OCI-LY7 (cell line): Measurements from ENCODE around the gene DNPH1. TPM values are rescaled to one million over a fixed set of nuclear protein-coding genes. Genes with fewer than 3 reads are reported as not detected.

ENCODE experiments used
- BruUV-seq: library from RNA; stranded (reverse); fragments of 400-500 nt; replicated peaks from 2 replicates; lab custom pipeline; 2021; lab: Mats Ljungman, UMichigan
- CTCF ChIA-PET: fragments of 300-600 bp; sonication (Branson Sonifier 250); formaldehyde crosslinking; loops from one replicate; lab custom pipeline; 2022; ENCODE audit warnings: antibody characterized with exemption; ENCODE audit not compliant: unreplicated experiment; lab: Charles Lee
- POLR2A ChIA-PET: fragments of 300-600 bp; sonication (Branson Sonifier 250); formaldehyde crosslinking; loops from one replicate; lab custom pipeline; 2022; ENCODE audit warnings: antibody characterized with exemption; lab: Charles Lee
- DNase-seq: peaks from one replicate; pipeline ENCODE4 v3.0.0-alpha.2; 2015; ENCODE audit warnings: low spot score
- H2AFZ ChIP-seq: fragments of 200-600 bp; sonication (generic), shearing (Covaris generic); 2 replicates; pipeline ENCODE4 v1.6.1; 2014; ENCODE audit warnings: mild to moderate bottlenecking, antibody characterized with exemption, low read length, moderate library complexity
- H3K27ac ChIP-seq: fragments of 200-600 bp; sonication (generic); 2 replicates; pipeline ENCODE4 v1.5.1; 2014; ENCODE audit warnings: mixed run types, low read depth, mild to moderate bottlenecking, moderate library complexity, low read length, inconsistent platforms; ENCODE audit not compliant: poor library complexity, severe bottlenecking
- H3K36me3 ChIP-seq: fragments of 200-600 bp; sonication (generic); 2 replicates; pipeline ENCODE4 v1.6.1; 2014; ENCODE audit warnings: mild to moderate bottlenecking, antibody characterized with exemption, low read length, moderate library complexity, mixed read lengths; ENCODE audit not compliant: insufficient read depth
- H3K4me1 ChIP-seq: fragments of 200-600 bp; sonication (generic); 2 replicates; pipeline ENCODE4 v1.5.1; 2014; ENCODE audit warnings: mild to moderate bottlenecking, low read length; ENCODE audit not compliant: insufficient read depth, poor library complexity, severe bottlenecking
- H3K4me2 ChIP-seq: fragments of 200-600 bp; sonication (generic); 2 replicates; pipeline ENCODE4 v1.6.1; 2014; ENCODE audit warnings: mild to moderate bottlenecking, low read length
- H3K4me3 ChIP-seq: fragments of 200-600 bp; sonication (generic); 2 replicates; pipeline ENCODE4 v1.5.1; 2014; ENCODE audit warnings: mild to moderate bottlenecking, low read depth, low read length; ENCODE audit not compliant: poor library complexity, severe bottlenecking
- H3K79me2 ChIP-seq: fragments of 200-600 bp; sonication (generic); 2 replicates; pipeline ENCODE4 v1.6.1; 2016; ENCODE audit warnings: low read depth, mild to moderate bottlenecking, low read length, moderate library complexity, mixed read lengths; ENCODE audit not compliant: insufficient read depth
- H3K9me2 ChIP-seq: fragments of 200-600 bp; sonication (generic); 2 replicates; pipeline ENCODE4 v1.6.1; 2016; ENCODE audit warnings: mild to moderate bottlenecking, low read length, mixed read lengths; ENCODE audit not compliant: insufficient read depth
- H3K9me3 ChIP-seq: fragments of 200-600 bp; sonication (generic); 2 replicates; pipeline ENCODE4 v1.6.1; 2014; ENCODE audit warnings: mild to moderate bottlenecking, mixed run types, low read length, mixed read lengths
- H4K20me1 ChIP-seq: fragments of 200-600 bp; sonication (generic); 2 replicates; pipeline ENCODE4 v1.6.1; 2014; ENCODE audit warnings: mild to moderate bottlenecking, antibody characterized with exemption, low read length, moderate library complexity, mixed read lengths; ENCODE audit not compliant: insufficient read depth
- EZH2phosphoT487 ChIP-seq: fragments of 200-600 bp; sonication (generic); IDR thresholded peaks from 2 replicates; pipeline ENCODE4 v1.6.1; 2018; ENCODE audit warnings: low read depth, borderline replicate concordance, mild to moderate bottlenecking, mixed run types, antibody characterized with exemption, low read length, moderate library complexity, mixed read lengths
- intact Hi-C: fragments of 100-400 bp; cut with micrococcal nuclease; formaldehyde crosslinking; loops from one replicate; pipeline ENCODE4 v1.10.0; 2022; ENCODE audit not compliant: unreplicated experiment
- total RNA-seq, 2 experiments: library from RNA; depleted of rRNA in 1 of 2; stranded (reverse); fragments of >200 nt in 1 of 2; shearing (Covaris generic) in 1 of 2; gene quantifications; 2 replicates each; pipeline ENCODE4 v1.2.3, GENCODE V29; 2014 to 2022
- TF ChIP-seq, protein P1 (sequence below): fragments of 200-600 bp; sonication (generic); conservative IDR thresholded peaks from 2 replicates; pipeline ENCODE4 v1.5.1; 2014; ENCODE audit warnings: mild to moderate bottlenecking, antibody characterized with exemption, low read length, moderate library complexity, mixed read lengths

Gene DNPH1
- total RNA-seq, 2 experiments from 2014 or later, result 65.5 to 111 TPM

DNA sequence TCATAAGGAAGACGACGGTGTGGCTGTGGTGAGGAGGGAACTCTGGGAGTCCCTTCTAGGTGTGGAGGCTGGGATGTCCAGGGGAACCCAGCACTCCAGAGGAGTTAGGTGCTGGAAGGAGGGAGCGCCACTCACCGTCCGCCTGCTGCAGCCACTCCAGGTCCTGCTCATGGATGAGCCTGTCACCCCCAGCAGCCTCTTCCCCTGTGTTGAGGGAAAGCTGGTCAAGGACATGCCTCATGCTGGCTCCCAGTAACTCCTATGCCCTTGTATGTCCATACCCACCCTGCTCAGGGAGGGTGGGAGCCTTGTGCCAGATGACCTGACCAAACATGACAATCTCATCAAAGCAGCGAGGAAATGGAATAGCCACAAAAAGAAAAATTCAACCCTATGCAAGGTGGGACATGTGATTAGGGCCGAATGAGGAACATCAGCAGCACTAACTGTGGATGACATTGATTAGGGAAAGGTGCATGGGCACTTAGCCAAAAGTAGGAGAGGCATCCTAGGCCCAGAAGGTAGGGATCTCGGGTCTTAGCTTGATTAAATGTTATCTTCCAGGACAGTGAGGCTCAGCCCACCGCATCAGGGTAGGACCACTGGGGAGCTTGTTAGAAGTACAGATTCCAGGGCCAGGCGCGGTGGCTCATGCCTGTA lies 3.0 kb downstream of the DNPH1 start:
- Histone ChIP-seq H3K9me3 (no peaks in the 10 kb centered on the region), H3K27ac (no peak overlapping the region), H3K36me3 (peaks cover 23% of the 10 kb centered on the region), H3K79me2 (no peaks in the 10 kb centered on the region; the same call in 1 of the 2 replicates), H3K4me1 (peaks cover 61% of the 10 kb centered on the region), H3K4me2 (no peak overlapping the region), H3K9me2 (no peaks in the 10 kb centered on the region), H4K20me1 (no peaks in the 10 kb centered on the region), H3K4me3 (no peak overlapping the region), H2AFZ (no peak overlapping the region)
- ChIA-PET POLR2A (interaction anchor here (0.6 kb wide), 1 partner anchor 30 kb away, joined by 3 read pairs; no protein-coding TSS in a partner anchor), CTCF (no interaction called here)
- TF ChIP-seq EZH2phosphoT487, result no peak
- TF ChIP-seq, protein P1, sequence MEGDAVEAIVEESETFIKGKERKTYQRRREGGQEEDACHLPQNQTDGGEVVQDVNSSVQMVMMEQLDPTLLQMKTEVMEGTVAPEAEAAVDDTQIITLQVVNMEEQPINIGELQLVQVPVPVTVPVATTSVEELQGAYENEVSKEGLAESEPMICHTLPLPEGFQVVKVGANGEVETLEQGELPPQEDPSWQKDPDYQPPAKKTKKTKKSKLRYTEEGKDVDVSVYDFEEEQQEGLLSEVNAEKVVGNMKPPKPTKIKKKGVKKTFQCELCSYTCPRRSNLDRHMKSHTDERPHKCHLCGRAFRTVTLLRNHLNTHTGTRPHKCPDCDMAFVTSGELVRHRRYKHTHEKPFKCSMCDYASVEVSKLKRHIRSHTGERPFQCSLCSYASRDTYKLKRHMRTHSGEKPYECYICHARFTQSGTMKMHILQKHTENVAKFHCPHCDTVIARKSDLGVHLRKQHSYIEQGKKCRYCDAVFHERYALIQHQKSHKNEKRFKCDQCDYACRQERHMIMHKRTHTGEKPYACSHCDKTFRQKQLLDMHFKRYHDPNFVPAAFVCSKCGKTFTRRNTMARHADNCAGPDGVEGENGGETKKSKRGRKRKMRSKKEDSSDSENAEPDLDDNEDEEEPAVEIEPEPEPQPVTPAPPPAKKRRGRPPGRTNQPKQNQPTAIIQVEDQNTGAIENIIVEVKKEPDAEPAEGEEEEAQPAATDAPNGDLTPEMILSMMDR, result no peak
- DNase-seq, result no peak
- BruUV-seq, result no TSS peak
- intact Hi-C loops, result no loop called here

DNA sequence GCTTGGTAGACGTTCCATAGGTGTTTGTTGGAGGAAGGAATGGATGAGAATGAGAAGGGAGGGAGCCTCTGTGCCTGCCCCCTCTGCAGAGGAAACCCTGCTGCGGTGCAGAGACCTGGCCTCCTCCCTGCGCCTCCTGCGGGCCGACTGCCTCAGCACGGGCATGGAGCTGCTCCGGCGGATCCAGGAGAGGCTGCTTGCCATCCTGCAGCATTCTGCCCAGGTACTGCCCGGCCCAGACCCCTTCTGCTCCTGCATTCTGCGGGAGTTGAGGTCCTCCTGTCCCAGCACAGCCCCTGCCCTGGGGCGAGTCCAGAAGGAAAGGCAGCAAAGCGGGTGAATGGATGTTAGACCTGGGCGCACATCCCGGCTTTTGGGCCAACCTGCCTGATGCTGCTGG lies 6.1 kb downstream of the DNPH1 start:
- DNase-seq, result no peak
- intact Hi-C loops, result no loop called here

More for the DNA sequence above, 6.1 kb downstream of the DNPH1 start:
- POLR2A ChIA-PET, result interaction anchor here (0.6 to 1.5 kb wide), 4 partner anchors 48 to 384 kb away, joined by 3 to 6 read pairs (median 4); no protein-coding TSS in a partner anchor
- H3K4me1 ChIP-seq, result peaks cover 47% of the 10 kb centered on the region
- H3K9me2 ChIP-seq, result no peaks in the 10 kb centered on the region
- TF ChIP-seq, protein P1, result no peak
- no peak for TF ChIP-seq EZH2phosphoT487
- BruUV-seq, result no TSS peak
- H2AFZ ChIP-seq, result no peak overlapping the region
- CTCF ChIA-PET, result no interaction called here
- peak overlapping the region; percentile 70 for H3K4me2 ChIP-seq
- H3K79me2 ChIP-seq, result no peaks in the 10 kb centered on the region; the same call in 1 of the 2 replicates
- no peak overlapping the region for H3K4me3 ChIP-seq
- H4K20me1 ChIP-seq, result no peaks in the 10 kb centered on the region
- H3K36me3 ChIP-seq, result peaks cover 29% of the 10 kb centered on the region
- no peaks in the 10 kb centered on the region for H3K9me3 ChIP-seq
- peak overlapping the region; percentile 85 for H3K27ac ChIP-seq
